Nephron (organoid): ENCODE data around the gene TRIM9.
A peak's percentile ranks its signal among the peaks of the same experiment; 100 is the strongest.

Experiments used
- H3K27ac Mint-ChIP-seq, 3 experiments: 2 replicates each; pipeline ENCODE4 v1.8.0; 2020; ENCODE audit warnings: mixed read lengths in 3 of 3, mild to moderate bottlenecking in 2 of 3, moderate library complexity in 1 of 3
- H3K27me3 Mint-ChIP-seq: 2 replicates; pipeline ENCODE4 v1.8.0; 2021; ENCODE audit warnings: low read depth, mild to moderate bottlenecking, moderate library complexity, mixed read lengths
- H3K36me3 Mint-ChIP-seq: 2 replicates; pipeline ENCODE4 v1.8.0; 2020; ENCODE audit warnings: low read depth, mixed read lengths
- H3K4me1 Mint-ChIP-seq: 2 replicates; pipeline ENCODE4 v1.8.0; 2020; ENCODE audit warnings: mixed read lengths
- H3K4me3 Mint-ChIP-seq, 3 experiments: 2 replicates each; pipeline ENCODE4 v1.8.0; 2020; ENCODE audit warnings: mild to moderate bottlenecking in 3 of 3, mixed read lengths in 3 of 3, moderate library complexity in 2 of 3
- H3K9me3 Mint-ChIP-seq: 2 replicates; pipeline ENCODE4 v1.8.0; 2020; ENCODE audit warnings: mixed read lengths
- CTCF ChIP-seq, 3 experiments: fragments of 200-600 bp; sonication (generic); IDR thresholded peaks; one replicate each; pipeline ENCODE4 v1.5.0; 2021; ENCODE audit warnings: antibody characterized with exemption in 3 of 3; ENCODE audit not compliant: unreplicated experiment in 3 of 3

Gene TRIM9

GRCh38 chr14:51008446-51008845, 86.5 kb downstream of the TRIM9 start:
- TF ChIP-seq CTCF (IDR thresholded peaks at IDR 0.05; ENCODE audit: unreplicated experiment in 3 of 3) = no peak
- Mint-ChIP-seq H3K4me1 (peaks cover 52% of the 10 kb centered on the region), H3K36me3 (no peaks in the 10 kb centered on the region), H3K27me3 (no peaks in the 10 kb centered on the region), H3K9me3 (no peaks in the 10 kb centered on the region), H3K27ac (peak overlapping the region in 1 of 3 experiments; percentile 3), H3K4me3 (no peak overlapping the region)

GRCh38 chr14:51006781-51007211, 88.1 kb downstream of the TRIM9 start:
- Mint-ChIP-seq H3K27ac (peak overlapping the region in 2 of 3 experiments; percentile 31 to 35), H3K4me1 (peaks cover 64% of the 10 kb centered on the region), H3K9me3 (no peaks in the 10 kb centered on the region), H3K4me3 (no peak overlapping the region), H3K36me3 (no peaks in the 10 kb centered on the region), H3K27me3 (no peaks in the 10 kb centered on the region)
- TF ChIP-seq CTCF (IDR thresholded peaks at IDR 0.05; ENCODE audit: unreplicated experiment in 3 of 3) = no peak

- Mint-ChIP-seq H3K4me3 (no peak overlapping the region), H3K27me3 (no peaks in the 10 kb centered on the region), H3K36me3 (no peaks in the 10 kb centered on the region), H3K4me1 (peaks cover 64% of the 10 kb centered on the region), H3K27ac (peak overlapping the region in 2 of 3 experiments; percentile 31 to 35), H3K9me3 (no peaks in the 10 kb centered on the region)
- no peak for TF ChIP-seq CTCF (IDR thresholded peaks at IDR 0.05; ENCODE audit: unreplicated experiment in 3 of 3)
Observed at GRCh38 chr14:51006324-51006723, 88.6 kb downstream of the TRIM9 start.

GRCh38 chr14:51004801-51005526, 89.9 kb downstream of the TRIM9 start:
- Mint-ChIP-seq H3K4me1 (peaks cover 64% of the 10 kb centered on the region), H3K36me3 (no peaks in the 10 kb centered on the region), H3K4me3 (no peak overlapping the region), H3K9me3 (no peaks in the 10 kb centered on the region), H3K27me3 (no peaks in the 10 kb centered on the region), H3K27ac (peak overlapping the region in 1 of 3 experiments; percentile 72)
- TF ChIP-seq CTCF (IDR thresholded peaks at IDR 0.05; ENCODE audit: unreplicated experiment in 3 of 3) = no peak

GRCh38 chr14:51004352-51004800, 90.5 kb downstream of the TRIM9 start:
- H3K9me3 Mint-ChIP-seq = no peaks in the 10 kb centered on the region
- peak overlapping the region in 2 of 3 experiments; percentile 28 to 34 for H3K27ac Mint-ChIP-seq
- H3K36me3 Mint-ChIP-seq = no peaks in the 10 kb centered on the region
- H3K4me3 Mint-ChIP-seq = no peak overlapping the region
- peaks cover 64% of the 10 kb centered on the region for H3K4me1 Mint-ChIP-seq
- TF ChIP-seq CTCF (IDR thresholded peaks at IDR 0.05; ENCODE audit: unreplicated experiment in 3 of 3) = no peak
- no peaks in the 10 kb centered on the region for H3K27me3 Mint-ChIP-seq
